SJSA1 (cell line): Measurements from ENCODE around the gene A1BG. TPM values are rescaled to one million over a fixed set of nuclear protein-coding genes. Genes with fewer than 3 reads are reported as not detected.

ENCODE experiments used
- DNase-seq, 2 experiments: peaks; one replicate each; pipeline ENCODE4 v3.0.0-alpha.2; 2015 to 2020; ENCODE audit warnings: low spot score in 2 of 2, low read depth in 1 of 2
- H3K27ac ChIP-seq: fragments of 250-450 bp; sonication (Bioruptor Pico); 2 replicates; pipeline ENCODE4 v1.5.1; 2020; ENCODE audit warnings: mild to moderate bottlenecking, moderate library complexity
- H3K27me3 ChIP-seq: fragments of 250-450 bp; sonication (Bioruptor Pico); replicated peaks from 2 replicates; pipeline ENCODE4 v1.5.1; 2020; ENCODE audit warnings: mild to moderate bottlenecking, moderate library complexity
- H3K36me3 ChIP-seq: fragments of 250-450 bp; sonication (Bioruptor Pico); 2 replicates; pipeline ENCODE4 v1.5.1; 2020; ENCODE audit warnings: mild to moderate bottlenecking
- H3K4me1 ChIP-seq: fragments of 250-450 bp; sonication (Bioruptor Pico); replicated peaks from 2 replicates; pipeline ENCODE4 v1.6.1; 2021; ENCODE audit warnings: mild to moderate bottlenecking
- H3K4me3 ChIP-seq: fragments of 250-450 bp; sonication (Bioruptor Pico); 2 replicates; pipeline ENCODE4 v1.5.1; 2020; ENCODE audit warnings: mild to moderate bottlenecking
- H3K9me3 ChIP-seq: fragments of 250-450 bp; sonication (Bioruptor Pico); replicated peaks from 2 replicates; pipeline ENCODE4 v1.5.1; 2020; ENCODE audit warnings: mild to moderate bottlenecking
- total RNA-seq: library from RNA; depleted of rRNA; stranded (reverse); fragments of >200 nt; shearing (Covaris generic); gene quantifications from 2 replicates; pipeline ENCODE4 v1.2.3, GENCODE V29; 2014; rRNA removed

The A1BG gene
- total RNA-seq, 1 experiment from 2014 or later: 23.6 TPM

DNA sequence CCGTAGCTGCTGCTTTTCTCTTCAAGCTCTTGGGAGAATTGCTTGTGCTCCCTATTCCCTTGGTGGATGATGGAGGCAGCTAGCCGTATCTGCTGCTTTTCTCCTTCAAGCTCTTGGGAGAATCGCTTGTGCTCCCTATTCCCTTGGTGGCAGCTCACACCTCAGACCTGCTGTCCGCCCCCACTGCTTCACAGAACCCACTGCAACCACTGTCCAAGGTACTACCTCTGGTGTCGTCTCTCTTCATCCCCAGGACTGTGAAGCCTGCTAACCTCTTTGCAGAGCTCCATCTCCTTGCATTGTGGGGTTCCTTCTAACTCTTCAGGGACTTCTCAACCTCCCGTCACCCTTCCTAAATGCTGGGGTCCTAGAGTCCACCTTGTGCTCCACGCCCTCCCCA lies 52.7 kb downstream of the A1BG start:
- H3K36me3 ChIP-seq: peaks cover 71% of the 10 kb centered on the region
- peaks cover 6% of the 10 kb centered on the region; the same call in 1 of the 2 replicates for H3K4me1 ChIP-seq
- H3K4me3 ChIP-seq: no peak overlapping the region
- H3K27ac ChIP-seq: no peak overlapping the region
- no peaks in the 10 kb centered on the region for H3K27me3 ChIP-seq
- H3K9me3 ChIP-seq: peaks cover 12% of the 10 kb centered on the region
- DNase-seq: no peak

DNA sequence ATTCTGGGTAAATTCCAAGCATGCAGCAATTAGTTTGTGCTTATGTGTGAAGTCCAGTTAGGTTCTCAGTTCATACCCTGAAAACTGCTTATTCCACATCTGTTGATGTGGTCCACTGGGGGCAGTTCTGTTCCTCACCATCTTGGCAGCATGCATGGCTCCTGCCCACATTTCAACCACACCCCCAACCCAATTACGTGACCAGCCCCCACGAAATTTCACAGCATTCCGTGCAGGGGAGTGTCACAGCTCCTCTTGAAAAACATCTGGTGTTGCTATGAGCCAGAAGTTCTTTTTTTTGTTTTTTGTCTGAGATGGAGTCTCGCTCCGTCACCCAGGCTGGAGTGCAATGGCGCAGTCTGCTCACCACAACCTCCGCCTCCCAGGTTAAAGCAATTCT lies 57.2 kb downstream of the A1BG start:
- Histone ChIP-seq H3K27ac (no peak overlapping the region), H3K9me3 (peaks cover 34% of the 10 kb centered on the region), H3K27me3 (no peaks in the 10 kb centered on the region), H3K4me3 (no peak overlapping the region), H3K4me1 (no peaks in the 10 kb centered on the region), H3K36me3 (peaks cover 89% of the 10 kb centered on the region)
- no peak for DNase-seq

Other genes with a start within 250 kb of the A1BG start
- gene ZNF329, start 202.7 kb downstream of the A1BG start, total RNA-seq: 5.4 and 8.3 TPM in 2 replicates
- 5.2 and 12.4 TPM in 2 replicates for gene ZNF274, start 170.4 kb downstream of the A1BG start, total RNA-seq
- gene ZNF544, start 124.6 kb downstream of the A1BG start, total RNA-seq: 42.4 and 50.5 TPM in 2 replicates
- 2.5 and 4.1 TPM in 2 replicates for gene ZNF8, start 74.5 kb downstream of the A1BG start, total RNA-seq
- gene ERVK3-1, start 48.1 kb downstream of the A1BG start, total RNA-seq: 44.4 and 59.3 TPM in 2 replicates
- 2.5 and 3.2 TPM in 2 replicates for gene ZSCAN22, start 26.5 kb downstream of the A1BG start, total RNA-seq
- gene ZNF497, start 9.3 kb upstream of the A1BG start, total RNA-seq: 0.19 and 1.3 TPM in 2 replicates
- gene ZNF837, start 27.5 kb upstream of the A1BG start, total RNA-seq: 2.5 and 7.0 TPM in 2 replicates
- gene RPS5, start 33.8 kb upstream of the A1BG start, total RNA-seq: 1,597 and 2,220 TPM in 2 replicates
- 0.53 TPM in 1 of 2 replicates, not detected in the other for gene RNF225, start 42.2 kb upstream of the A1BG start, total RNA-seq
- gene ZNF584, start 55.2 kb upstream of the A1BG start, total RNA-seq: 9.6 and 13.5 TPM in 2 replicates
- 2.8 and 6.0 TPM in 2 replicates for gene ZNF132, start 86.7 kb upstream of the A1BG start, total RNA-seq
- gene ZNF324B, start 98.1 kb upstream of the A1BG start, total RNA-seq: 4.9 and 6.7 TPM in 2 replicates
- 6.4 and 15.1 TPM in 2 replicates for gene ZNF324, start 113.6 kb upstream of the A1BG start, total RNA-seq
- 5.1 TPM in 2 replicates for gene ZNF446, start 122.9 kb upstream of the A1BG start, total RNA-seq
- gene SLC27A5, start 158.5 kb upstream of the A1BG start, total RNA-seq: 0.38 and 0.55 TPM in 2 replicates
- 4.2 and 4.7 TPM in 2 replicates for gene ZBTB45, start 166.3 kb upstream of the A1BG start, total RNA-seq
- gene TRIM28, start 190.6 kb upstream of the A1BG start, total RNA-seq: 343 and 432 TPM in 2 replicates
- gene CHMP2A, start 201.6 kb upstream of the A1BG start, total RNA-seq: 92.8 and 116 TPM in 2 replicates
- 79.2 and 109 TPM in 2 replicates for gene UBE2M, start 205.1 kb upstream of the A1BG start, total RNA-seq
- 5.0 and 7.4 TPM in 2 replicates for gene MZF1, start 219.8 kb upstream of the A1BG start, total RNA-seq